Ascending aorta (tissue), 2 donors: ENCODE results near the gene BOLA2B. TPM values are rescaled to one million over a fixed set of nuclear protein-coding genes. Genes with fewer than 3 reads are reported as not detected.
"Not testable (repeated sequence)": the region's sequence is repeated elsewhere in the genome, so short reads cannot be mapped to it uniquely, and the experiment has no call there.

ENCODE experiments used
- DNase-seq, 2 donors: peaks; one replicate each; pipeline ENCODE4 v3.0.0-alpha.2; 2019; ENCODE audit warnings: low spot score in 2 of 2
- H3K27ac ChIP-seq, 2 donors: fragments of 200-600 bp; sonication (generic); one replicate each; pipeline ENCODE4 v1.5.1; 2016 to 2017; ENCODE audit warnings: mild to moderate bottlenecking in 1 of 2
- H3K27me3 ChIP-seq: fragments of 200-600 bp; sonication (generic); one replicate; pipeline ENCODE4 v1.5.1; 2017
- H3K36me3 ChIP-seq, 2 donors: fragments of 200-600 bp; sonication (generic); one replicate each; pipeline ENCODE4 v1.5.1; 2016
- H3K4me1 ChIP-seq, 2 donors: fragments of 200-600 bp; sonication (generic); one replicate each; pipeline ENCODE4 v1.5.1; 2016 to 2017; ENCODE audit warnings: mild to moderate bottlenecking in 1 of 2
- H3K4me3 ChIP-seq, 2 donors: fragments of 200-600 bp; sonication (generic); one replicate each; pipeline ENCODE4 v1.5.1; 2016 to 2017; ENCODE audit warnings: mild to moderate bottlenecking in 1 of 2
- H3K9me3 ChIP-seq, 2 donors: fragments of 200-600 bp; sonication (generic); one replicate each; pipeline ENCODE4 v1.5.1; 2016
- intact Hi-C: fragments of 100-400 bp; cut with DNase I; formaldehyde crosslinking; loops from one replicate; pipeline ENCODE4 v1.15.1; 2023
- total RNA-seq: library from RNA; depleted of rRNA; stranded (reverse); fragments of >200 nt; gene quantifications from one replicate; pipeline ENCODE4 v1.1.0, GENCODE V29; 2016

BOLA2B gene
- total RNA-seq = 643 TPM

DNA sequence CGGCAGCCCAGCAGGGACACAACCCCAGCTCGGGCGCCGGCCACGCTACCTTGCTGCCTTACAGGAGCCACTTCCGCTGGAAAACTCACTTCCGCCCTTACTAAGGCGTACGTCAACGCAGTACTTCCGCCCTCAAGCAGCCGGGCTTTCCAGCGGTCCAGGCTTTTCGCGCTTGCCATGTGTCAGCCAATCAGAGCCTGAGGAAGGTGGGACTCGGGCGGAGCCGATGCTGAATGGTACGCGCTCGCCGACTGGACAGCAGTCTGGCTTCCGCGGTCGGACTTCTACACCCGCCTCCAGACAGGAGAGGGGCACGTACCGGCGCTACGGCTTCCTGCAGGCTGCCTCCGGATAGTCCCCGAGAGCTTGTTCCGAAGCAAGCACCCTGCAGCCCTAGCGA lies at the start of gene BOLA2B, which contains the start of gene SLX1A:
BOLA2B (minus strand) TSS at position 52 of the 400 bp plus-strand sequence. CDS start 71 bp downstream, outside the sequence.
SLX1A (plus strand) TSS at position 261 of the 400 bp plus-strand sequence. CDS start 210 bp downstream, outside the sequence.
- H3K9me3 ChIP-seq, H3K36me3 ChIP-seq, DNase-seq, H3K27me3 ChIP-seq, intact Hi-C loops, H3K4me1 ChIP-seq: not testable (repeated sequence)
- peak within 1 kb of the TSS in 1 of 2 donors; percentile 46 for H3K27ac ChIP-seq
- H3K4me3 ChIP-seq = peak within 1 kb of the TSS in 1 of 2 donors; percentile 66

DNA sequence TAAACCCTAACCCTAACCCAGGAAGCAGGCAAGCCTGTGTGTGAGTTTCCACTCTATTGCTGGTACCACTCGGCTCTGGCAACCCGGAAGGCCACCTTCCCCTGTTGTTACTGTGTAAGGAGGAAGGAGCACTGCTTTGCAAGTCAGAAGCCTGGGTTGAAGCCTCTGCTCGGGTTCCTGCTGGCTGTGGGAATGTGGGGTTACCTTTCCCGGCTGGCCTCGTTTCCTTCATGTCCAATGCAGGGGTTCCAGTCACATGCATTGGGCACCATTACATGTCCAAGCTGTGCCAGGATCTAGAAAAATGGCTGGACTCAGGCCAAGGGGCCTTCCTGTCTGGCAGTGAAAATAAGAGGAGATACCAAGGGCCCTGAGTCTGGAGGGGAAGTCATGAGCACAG lies 23.6 kb upstream of the BOLA2B start:
- H3K4me3 ChIP-seq, H3K27me3 ChIP-seq, H3K27ac ChIP-seq, H3K4me1 ChIP-seq, intact Hi-C loops, H3K9me3 ChIP-seq, H3K36me3 ChIP-seq: not testable (repeated sequence)
- peak in 1 of 2 donors; percentile 50 for DNase-seq

DNA sequence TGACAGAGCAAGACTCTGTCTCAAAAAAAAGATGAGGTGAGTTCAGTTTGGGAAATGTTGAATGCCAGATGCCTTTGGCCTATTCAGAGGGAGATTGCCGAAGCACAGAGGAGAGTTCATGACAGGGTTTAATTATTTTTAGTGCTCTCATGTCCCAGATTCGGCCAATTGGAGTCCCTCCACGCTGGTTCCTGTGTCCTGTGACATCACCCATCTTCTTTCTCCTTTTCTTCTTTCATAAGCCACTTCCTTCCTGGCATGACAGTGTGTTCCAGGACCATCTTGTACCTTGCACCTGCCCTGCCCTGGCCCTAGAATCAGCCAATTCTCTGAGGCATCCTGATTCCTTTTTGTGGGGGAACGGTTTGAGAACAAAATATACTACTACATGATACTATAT lies 17.9 kb upstream of the BOLA2B start:
- intact Hi-C loops, H3K27me3 ChIP-seq, H3K9me3 ChIP-seq, H3K36me3 ChIP-seq, H3K4me3 ChIP-seq, H3K4me1 ChIP-seq, DNase-seq, H3K27ac ChIP-seq: not testable (repeated sequence)

DNA sequence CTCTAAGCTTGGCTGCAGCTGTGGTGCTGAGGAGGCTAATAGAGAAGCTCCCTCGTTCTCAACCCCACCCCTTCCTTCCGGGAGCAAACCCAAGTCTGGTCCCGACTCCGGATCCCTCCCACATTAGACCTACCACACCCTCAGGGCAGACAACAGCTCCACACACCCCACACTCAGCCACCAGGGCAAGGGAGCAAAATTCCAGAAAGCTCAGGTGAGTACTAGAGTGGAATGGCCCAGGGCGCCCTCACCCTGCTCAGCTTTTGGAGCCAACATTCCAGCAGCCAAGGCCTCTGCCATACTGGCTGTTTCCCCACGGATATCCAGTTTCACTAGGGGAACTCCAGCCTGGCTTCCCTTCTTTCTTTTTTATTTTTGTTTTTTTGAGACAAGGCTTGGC lies 15.6 kb upstream of the BOLA2B start:
- peak; percentile 26 to 64 for DNase-seq
- H3K4me1 ChIP-seq, H3K9me3 ChIP-seq, H3K27ac ChIP-seq, intact Hi-C loops, H3K4me3 ChIP-seq, H3K27me3 ChIP-seq, H3K36me3 ChIP-seq: not testable (repeated sequence)

DNA sequence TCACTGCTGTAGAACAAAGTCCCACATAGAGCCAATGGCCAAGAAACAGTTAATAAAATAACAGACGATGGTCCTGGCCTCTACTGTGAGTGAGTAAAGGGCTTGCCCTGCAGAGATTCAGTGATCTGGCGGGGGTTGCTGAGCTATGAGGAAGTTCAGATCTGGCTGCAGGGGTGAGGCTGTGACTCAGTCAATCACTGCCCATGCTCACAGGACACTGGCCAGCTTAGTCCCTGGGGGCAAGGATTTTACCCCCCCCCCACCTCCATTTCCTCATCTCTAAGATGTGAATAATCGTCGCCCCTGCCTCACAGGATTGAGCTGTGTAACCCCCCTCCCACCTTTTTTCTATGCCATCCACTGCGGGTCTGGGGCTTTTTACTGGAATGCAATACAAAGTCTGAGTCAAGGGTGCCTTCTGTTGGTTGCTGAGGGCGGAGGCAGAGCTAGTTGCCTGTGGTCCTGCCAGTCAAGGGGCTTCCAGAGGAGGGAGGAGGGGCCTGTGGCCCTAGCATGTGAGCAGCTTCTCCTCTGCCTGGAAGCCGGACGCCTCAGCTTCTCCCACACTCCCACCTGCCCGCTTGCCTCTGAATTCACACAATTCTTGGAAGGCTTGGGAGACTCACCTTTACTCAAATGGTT lies 13.7 kb upstream of the BOLA2B start:
- H3K4me1 ChIP-seq, H3K36me3 ChIP-seq, H3K27me3 ChIP-seq, H3K4me3 ChIP-seq, intact Hi-C loops, H3K9me3 ChIP-seq, H3K27ac ChIP-seq: not testable (repeated sequence)
- peak; percentile 9 to 70 for DNase-seq

DNA sequence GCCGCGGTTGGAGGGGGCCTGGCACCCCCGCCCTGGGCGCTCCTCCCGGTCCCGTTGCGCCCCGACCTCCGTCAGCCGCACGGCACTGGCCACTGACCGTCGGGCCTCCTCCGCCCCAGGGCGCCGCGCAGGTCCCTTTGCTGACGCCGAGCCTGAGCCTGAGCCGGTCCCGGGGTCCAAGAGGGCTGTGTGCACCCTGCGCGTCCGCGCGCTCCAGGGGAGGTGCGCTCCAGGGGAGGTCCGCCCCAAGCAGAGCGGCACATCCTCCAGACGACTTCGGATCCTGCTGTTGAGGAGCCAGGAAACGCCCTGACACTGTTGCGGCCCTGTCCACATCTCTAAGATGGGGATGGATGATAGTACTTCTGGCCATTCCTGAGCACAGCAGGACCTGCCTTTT lies 12.8 kb upstream of the BOLA2B start:
- H3K36me3 ChIP-seq, H3K4me1 ChIP-seq, H3K27me3 ChIP-seq, DNase-seq, H3K9me3 ChIP-seq, intact Hi-C loops, H3K27ac ChIP-seq: not testable (repeated sequence)
- peak overlapping the region; percentile 48 to 68 for H3K4me3 ChIP-seq

DNA sequence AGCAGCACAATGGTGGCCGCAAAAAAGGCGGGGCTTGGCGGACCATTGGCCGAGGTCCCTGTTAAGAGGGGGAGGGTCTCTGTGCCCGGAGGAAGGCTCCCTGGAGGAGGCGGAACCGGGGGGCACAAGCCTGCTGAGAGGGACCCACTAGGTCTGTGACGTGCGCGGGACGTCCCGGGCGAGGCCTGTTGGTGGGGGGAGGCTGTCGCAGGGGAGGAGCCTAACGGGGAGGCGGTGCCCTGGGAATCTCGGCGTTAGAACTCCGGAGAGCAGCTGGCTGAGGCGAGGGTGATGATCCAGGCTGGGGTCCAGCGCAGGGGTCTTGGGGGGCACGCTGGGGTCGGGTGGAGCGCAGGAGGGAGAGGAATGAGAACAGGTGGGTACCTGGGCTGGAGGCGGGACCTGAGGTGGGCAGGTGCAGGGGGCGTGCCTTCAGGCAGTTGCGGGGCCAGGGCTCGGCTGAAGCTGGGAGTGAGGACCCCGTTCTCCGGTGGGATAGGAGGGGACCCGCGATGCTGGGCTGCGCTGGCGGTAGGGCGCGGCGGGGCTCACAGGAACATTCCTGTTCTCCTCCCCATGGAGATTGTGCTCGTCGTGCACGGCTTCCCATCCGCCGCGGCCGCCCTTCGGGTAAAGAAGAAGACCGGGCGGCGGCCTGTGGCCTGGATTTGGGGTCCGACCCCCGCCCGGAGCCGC lies 12.2 kb upstream of the BOLA2B start:
- H3K27ac ChIP-seq, H3K9me3 ChIP-seq, H3K4me1 ChIP-seq, H3K36me3 ChIP-seq, H3K27me3 ChIP-seq, intact Hi-C loops: not testable (repeated sequence)
- peak in 1 of 2 donors; percentile 27 for DNase-seq
- peak overlapping the region; percentile 48 to 68 for H3K4me3 ChIP-seq

DNA sequence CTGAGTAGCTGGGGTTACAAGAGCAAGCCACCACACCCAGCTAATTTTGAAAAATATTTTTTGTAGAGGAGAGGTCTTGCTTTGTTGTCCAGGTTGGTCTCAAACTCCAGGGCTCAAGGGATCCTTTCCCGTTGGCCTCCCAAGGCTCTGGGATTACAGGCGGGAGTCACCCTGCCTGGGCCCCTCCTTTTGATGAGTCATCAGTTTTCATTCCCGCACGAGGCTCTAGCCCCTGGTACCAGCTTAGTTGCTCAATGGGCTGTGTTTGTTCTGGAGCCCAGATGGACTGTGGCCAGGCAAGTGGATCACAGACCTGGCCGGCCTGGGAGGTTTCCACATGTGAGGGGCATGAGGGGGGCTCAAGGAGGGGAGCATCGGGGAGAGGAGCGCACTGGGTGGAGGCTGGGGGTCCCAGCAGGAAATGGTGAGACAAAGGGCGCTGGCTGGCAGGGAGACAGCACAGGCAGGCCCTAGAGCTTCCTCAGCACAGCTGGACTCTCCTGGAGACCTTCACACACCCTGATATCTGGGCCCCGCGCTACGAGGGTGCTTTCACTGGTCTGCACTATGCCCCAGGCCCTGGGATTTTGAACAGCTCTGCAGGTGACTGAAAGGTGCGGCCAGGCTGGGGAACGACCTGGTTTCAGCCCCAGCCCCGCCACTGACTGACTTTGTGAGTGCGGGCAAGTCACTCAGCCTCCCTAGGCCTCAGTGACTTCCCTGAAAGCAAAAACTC lies 6.3 kb upstream of the BOLA2B start:
- H3K27me3 ChIP-seq, DNase-seq, H3K4me3 ChIP-seq, H3K36me3 ChIP-seq, H3K9me3 ChIP-seq, intact Hi-C loops, H3K27ac ChIP-seq, H3K4me1 ChIP-seq: not testable (repeated sequence)

DNA sequence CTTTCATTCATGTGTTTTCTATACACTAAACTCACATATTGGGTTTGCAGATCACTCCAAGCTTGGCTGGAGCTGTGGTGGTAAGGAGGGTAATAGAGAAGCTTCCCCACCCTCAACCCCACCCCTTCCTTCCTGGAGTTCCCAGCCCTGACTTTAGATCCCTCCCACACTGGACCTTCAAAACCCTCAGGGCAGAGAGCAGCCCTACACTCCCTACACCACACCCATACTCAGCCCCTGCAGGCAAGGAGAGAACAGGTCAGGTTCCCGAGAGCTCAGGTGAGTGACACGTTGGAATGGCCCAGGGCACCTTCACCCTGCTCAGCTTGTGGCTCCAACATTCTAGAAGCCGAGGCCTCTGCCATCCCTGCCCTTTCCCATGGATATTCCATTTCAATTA lies 5.6 kb upstream of the BOLA2B start, which contains the start of gene SULT1A3:
SULT1A3 (plus strand) TSS at position 207 of the 400 bp plus-strand sequence. CDS start 1,474 bp downstream, outside the sequence.
- H3K9me3 ChIP-seq, DNase-seq, H3K36me3 ChIP-seq, H3K4me1 ChIP-seq, H3K4me3 ChIP-seq, H3K27me3 ChIP-seq, intact Hi-C loops, H3K27ac ChIP-seq: not testable (repeated sequence)

DNA sequence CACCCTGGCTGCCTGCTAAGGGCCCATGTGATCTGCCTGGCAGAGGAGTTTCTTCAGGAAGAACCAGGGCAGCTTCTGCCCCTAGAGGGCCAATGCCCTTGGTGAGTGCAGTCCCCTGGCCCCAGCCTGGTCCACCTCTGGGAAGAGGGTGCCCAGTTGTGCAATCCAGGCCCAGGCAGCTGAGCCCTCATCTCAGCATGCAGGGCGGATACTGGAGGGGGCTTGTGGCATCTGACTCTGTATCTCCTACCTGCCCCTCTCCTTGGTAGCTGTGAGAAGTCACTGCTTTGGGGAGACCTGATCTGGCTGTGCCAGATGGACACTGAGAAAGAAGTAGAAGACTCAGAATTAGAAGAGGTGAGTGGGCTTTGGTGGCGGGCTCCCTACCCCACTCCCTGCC lies 3.5 kb upstream of the BOLA2B start:
- H3K27me3 ChIP-seq, H3K4me1 ChIP-seq, H3K36me3 ChIP-seq, H3K27ac ChIP-seq, intact Hi-C loops, H3K4me3 ChIP-seq, H3K9me3 ChIP-seq: not testable (repeated sequence)
- DNase-seq = peak; percentile 5 to 44

DNA sequence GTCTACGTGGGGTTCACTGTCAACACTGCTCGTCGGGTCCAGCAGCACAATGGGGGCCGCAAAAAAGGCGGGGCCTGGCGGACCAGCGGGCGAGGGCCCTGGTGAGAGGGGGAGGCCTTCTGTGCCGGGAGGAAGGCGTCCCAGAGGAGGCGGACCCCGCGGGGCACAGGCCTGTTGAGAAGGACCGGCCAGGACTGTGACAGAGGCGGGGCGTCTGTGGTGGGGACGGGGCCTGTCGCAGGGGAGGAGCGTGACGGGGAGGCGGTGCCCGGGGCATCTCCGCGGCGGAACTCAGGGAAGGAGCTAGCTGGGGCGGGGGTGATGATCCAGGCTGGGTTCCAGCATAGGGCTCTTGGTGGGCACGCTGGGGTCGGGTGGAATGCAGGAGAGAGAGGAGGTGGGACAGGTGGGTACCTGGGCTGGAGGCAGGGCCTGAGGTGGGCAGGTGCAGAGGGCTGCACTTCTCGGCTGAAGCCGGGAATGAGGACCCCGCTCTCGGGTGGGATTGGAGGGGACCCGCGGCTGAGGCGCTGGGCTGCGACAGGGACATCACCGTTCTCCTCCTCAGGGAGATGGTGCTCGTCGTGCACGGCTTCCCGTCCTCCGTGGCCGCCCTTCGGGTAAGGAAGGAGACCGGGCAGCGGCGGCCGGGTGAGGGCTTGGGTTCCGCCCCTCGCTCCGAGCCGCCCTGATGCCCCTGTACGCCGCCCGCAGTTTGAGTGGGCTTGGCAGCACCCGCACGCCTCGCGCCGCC lies 883 bp upstream of the BOLA2B start:
- intact Hi-C loops, H3K27me3 ChIP-seq, H3K36me3 ChIP-seq, H3K4me1 ChIP-seq, H3K9me3 ChIP-seq: not testable (repeated sequence)
- Histone ChIP-seq H3K4me3 (peak overlapping the region in 1 of 2 donors; percentile 66), H3K27ac (peak overlapping the region in 1 of 2 donors; percentile 46)
- peak in 1 of 2 donors; percentile 50 for DNase-seq

DNA sequence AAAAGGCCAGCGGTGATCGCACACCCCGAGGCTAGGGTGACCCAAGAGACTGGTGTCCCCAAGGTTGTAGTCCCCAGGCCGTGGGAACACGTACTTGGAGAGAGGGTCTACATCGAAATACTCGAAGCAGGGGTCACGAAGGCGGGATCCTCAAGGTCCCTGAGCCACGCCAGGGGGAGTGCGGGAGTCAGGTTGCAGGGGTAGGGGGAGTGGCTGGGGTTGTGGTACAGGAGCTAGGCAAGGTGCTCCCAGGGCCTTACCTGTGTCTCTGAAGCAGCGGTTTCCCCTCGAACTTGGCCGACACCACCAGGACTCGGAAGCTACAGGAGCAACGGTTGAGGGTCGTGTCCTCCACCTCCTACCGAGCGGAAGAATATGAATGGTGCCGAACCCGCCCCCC lies 368 bp downstream of the BOLA2B start:
- H3K36me3 ChIP-seq = not testable (repeated sequence)

DNA sequence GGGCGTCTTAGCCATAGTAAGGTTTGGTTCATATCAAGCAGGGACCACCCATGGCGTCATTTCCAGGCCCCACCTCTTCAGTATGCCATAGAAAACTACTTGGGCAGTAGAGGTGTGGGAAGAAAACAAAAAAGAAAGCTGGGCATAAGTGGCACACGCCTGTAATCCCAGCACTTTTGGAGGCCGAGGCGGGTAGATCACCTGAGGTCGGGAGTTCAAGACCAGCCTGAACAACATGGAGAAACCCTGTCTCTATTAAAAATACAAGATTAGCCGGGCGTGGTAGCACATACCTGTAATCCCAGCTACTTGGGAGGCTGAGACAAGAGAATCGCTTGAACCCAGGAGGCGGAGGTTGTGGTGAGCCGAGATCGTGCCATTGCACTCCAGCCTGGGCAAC lies 2.3 kb downstream of the BOLA2B start:
- H3K9me3 ChIP-seq, DNase-seq, H3K27ac ChIP-seq, H3K36me3 ChIP-seq, H3K27me3 ChIP-seq, intact Hi-C loops, H3K4me1 ChIP-seq, H3K4me3 ChIP-seq: not testable (repeated sequence)

More for the DNA sequence above, 368 bp downstream of the BOLA2B start:
- H3K27ac ChIP-seq, H3K4me3 ChIP-seq, H3K27me3 ChIP-seq, H3K4me1 ChIP-seq, DNase-seq, intact Hi-C loops, H3K9me3 ChIP-seq: not testable (repeated sequence)
